Thoracic aorta (tissue), 2 donors: ENCODE results near the gene TMEM11. TPM values are rescaled to one million over a fixed set of nuclear protein-coding genes. Genes with fewer than 3 reads are reported as not detected.
A peak's percentile ranks its signal among the peaks of the same experiment; 100 is the strongest.

Source experiments
- ATAC-seq: fragments of 150-250 bp; one replicate; pipeline ENCODE4 v1.8.0; 2017; ENCODE audit warnings: low read depth; ENCODE audit not compliant: insufficient number of reproducible peaks, low FRiP score
- DNase-seq: peaks from one replicate; pipeline ENCODE4 v3.0.0-alpha.2; 2020; ENCODE audit warnings: low spot score
- H3K27ac ChIP-seq, 2 donors: fragments of 200-600 bp; sonication (generic); 1 replicate in 1 of 2; 2 replicates in 1 of 2; pipeline ENCODE4 v1.5.1; 2016; ENCODE audit warnings: mild to moderate bottlenecking in 2 of 2, moderate library complexity in 2 of 2
- H3K27me3 ChIP-seq: fragments of 200-600 bp; sonication (generic); replicated peaks from 2 replicates; pipeline ENCODE4 v1.6.0; 2016; ENCODE audit warnings: mild to moderate bottlenecking; ENCODE audit not compliant: insufficient read depth
- H3K36me3 ChIP-seq: fragments of 200-600 bp; sonication (generic); one replicate; pipeline ENCODE4 v1.5.1; 2016
- H3K4me1 ChIP-seq, 2 donors: fragments of 200-600 bp; sonication (generic); 1 replicate in 1 of 2; 2 replicates in 1 of 2; pipeline versions ENCODE4 v1.5.1 to v1.6.0; 2016; ENCODE audit warnings: low read depth in 2 of 2, mild to moderate bottlenecking in 1 of 2; ENCODE audit not compliant: control insufficient read depth in 1 of 2
- H3K4me3 ChIP-seq: fragments of 200-600 bp; sonication (generic); 2 replicates; pipeline ENCODE4 v1.5.1; 2016; ENCODE audit warnings: mild to moderate bottlenecking
- H3K9me3 ChIP-seq: fragments of 200-600 bp; sonication (generic); 2 replicates; pipeline ENCODE4 v1.5.1; 2016
- CTCF ChIP-seq: fragments of 200-600 bp; sonication (generic); IDR thresholded peaks from one replicate; pipeline ENCODE4 v1.5.1; 2019; ENCODE audit warnings: antibody characterized with exemption
- total RNA-seq, 2 donors: library from RNA; depleted of rRNA; stranded (reverse); fragments of >200 nt; gene quantifications; one replicate each; pipeline versions ENCODE4 v1.1.0 to v1.2.3, GENCODE V29; 2016

Gene TMEM11
- total RNA-seq, 2 donors from 2014 or later = 16.2 to 18.7 TPM

GRCh38 chr17:21214777-21215541 lies 998 bp upstream of the TMEM11 start:
- Histone ChIP-seq H3K4me3 (peak overlapping the region; percentile 95), H3K9me3 (no peaks in the 10 kb centered on the region), H3K4me1 (peaks cover 14 to 46% of the 10 kb centered on the region in 2 donors), H3K27me3 (no peaks in the 10 kb centered on the region), H3K36me3 (no peaks in the 10 kb centered on the region), H3K27ac (peak overlapping the region; percentile 92 to 95)
- no peak for TF ChIP-seq CTCF
- DNase-seq (no peak), ATAC-seq (no peak)

- Histone ChIP-seq H3K36me3 (no peaks in the 10 kb centered on the region), H3K27ac (peak overlapping the region; percentile 92 to 95), H3K4me3 (peak overlapping the region; percentile 95), H3K27me3 (no peaks in the 10 kb centered on the region), H3K9me3 (no peaks in the 10 kb centered on the region), H3K4me1 (peaks cover 24 to 56% of the 10 kb centered on the region in 2 donors)
- TF ChIP-seq CTCF = no peak
- DNase-seq (no peak), ATAC-seq (peak; percentile 1)
Observed at GRCh38 chr17:21213638-21214014, 335 bp downstream of the TMEM11 start.

- Histone ChIP-seq H3K4me1 (peaks cover 24 to 59% of the 10 kb centered on the region in 2 donors), H3K27me3 (no peaks in the 10 kb centered on the region), H3K36me3 (no peaks in the 10 kb centered on the region), H3K27ac (peak overlapping the region; percentile 92 to 95), H3K9me3 (no peaks in the 10 kb centered on the region), H3K4me3 (peak overlapping the region; percentile 95)
- DNase-seq (no peak), ATAC-seq (no peak)
- TF ChIP-seq CTCF = no peak
Observed at GRCh38 chr17:21212826-21213637, 929 bp downstream of the TMEM11 start.

- H3K4me3 ChIP-seq = no peak overlapping the region
- H3K27ac ChIP-seq = no peak overlapping the region
- DNase-seq (no peak), ATAC-seq (no peak)
- no peaks in the 10 kb centered on the region for H3K36me3 ChIP-seq
- H3K4me1 ChIP-seq = peaks cover 24 to 59% of the 10 kb centered on the region in 2 donors
- no peaks in the 10 kb centered on the region for H3K27me3 ChIP-seq
- no peak for TF ChIP-seq CTCF
- no peaks in the 10 kb centered on the region for H3K9me3 ChIP-seq
Observed at GRCh38 chr17:21211825-21212479, 2.0 kb downstream of the TMEM11 start.
